Lung (tissue), 12 donors: Measurements from ENCODE around the gene PRXL2A. TPM values are rescaled to one million over a fixed set of nuclear protein-coding genes. Genes with fewer than 3 reads are reported as not detected.
"Not testable (repeated sequence)": the region's sequence is repeated elsewhere in the genome, so short reads cannot be mapped to it uniquely, and the experiment has no call there.

Experiments
- ATAC-seq: fragments of 200-7000 bp; cut with Tn5 transposase; one replicate; pipeline ENCODE4 v1.9.1; 2020; ENCODE audit warnings: moderate number of reproducible peaks; ENCODE audit not compliant: insufficient read depth, low FRiP score
- DNase-seq, 3 donors: peaks; one replicate each; pipeline ENCODE4 v3.0.0-alpha.2; 2013 to 2017
- H3K27ac ChIP-seq, 2 donors: one replicate each; pipeline ENCODE4 v1.5.1; 2013; ENCODE audit warnings: mild to moderate bottlenecking in 2 of 2, moderate library complexity in 2 of 2, control low read depth in 1 of 2, inconsistent platforms in 1 of 2, low read depth in 1 of 2, low read length in 1 of 2
- H3K27me3 ChIP-seq, 3 donors: one replicate each; pipeline ENCODE4 v1.5.1; 2013; ENCODE audit warnings: low read length in 2 of 3; ENCODE audit not compliant: control insufficient read depth in 3 of 3, insufficient read depth in 3 of 3
- H3K36me3 ChIP-seq, 4 donors: one replicate each; pipeline ENCODE4 v1.5.1; 2013; ENCODE audit warnings: low read length in 4 of 4, mild to moderate bottlenecking in 1 of 4, moderate library complexity in 1 of 4; ENCODE audit not compliant: control insufficient read depth in 4 of 4, insufficient read depth in 4 of 4
- H3K4me1 ChIP-seq, 5 donors: one replicate each; pipeline ENCODE4 v1.5.1; 2013; ENCODE audit warnings: low read length in 5 of 5, mild to moderate bottlenecking in 2 of 5, moderate library complexity in 1 of 5; ENCODE audit not compliant: control insufficient read depth in 5 of 5, insufficient read depth in 5 of 5
- H3K4me3 ChIP-seq: one replicate; pipeline ENCODE4 v1.5.1; 2013; ENCODE audit warnings: mild to moderate bottlenecking, control low read depth, moderate library complexity
- H3K9ac ChIP-seq, 2 donors: one replicate each; pipeline ENCODE4 v1.5.1; 2013; ENCODE audit warnings: low read length in 2 of 2, control low read depth in 1 of 2; ENCODE audit not compliant: insufficient read depth in 1 of 2
- H3K9me3 ChIP-seq, 4 donors: one replicate each; pipeline ENCODE4 v1.5.1; 2013; ENCODE audit warnings: low read length in 3 of 4, mild to moderate bottlenecking in 1 of 4, moderate library complexity in 1 of 4; ENCODE audit not compliant: control insufficient read depth in 4 of 4, insufficient read depth in 3 of 4
- CTCF ChIP-seq: IDR thresholded peaks from 2 replicates; pipeline ENCODE4 v1.5.1; 2012; ENCODE audit warnings: mild to moderate bottlenecking; ENCODE audit errors: control extremely low read depth, extremely low read depth
- WGBS, 2 donors: extraction: QIAGEN DNeasy Blood & Tissue Kit; methylation state at CpG; one replicate each; pipeline ENCODE4 v1.1.7; 2013; 5-methylcytosine and 5-hydroxymethylcytosine counted together
- polyA plus RNA-seq, 2 donors: library from polyadenylated mRNA; stranded (reverse); fragments of 200-250 nt; gene quantifications; one replicate each; pipeline ENCODE4 v1.2.1, GENCODE V29; 2013
- total RNA-seq, 2 donors: library from RNA; depleted of rRNA in 1 of 2; stranded (reverse); fragments of >200 nt in 1 of 2; gene quantifications; one replicate each; pipeline ENCODE4 v1.2.1, GENCODE V29; 2014 to 2021
- donor health status: control.
- donor health status: control.
- donor health status: Bipolar disorder and iron deficiency.
- donor health status: healthy.
- donor health status: DM: yes; HTN: yes; CAD: no.

PRXL2A gene
- total and polyA plus RNA-seq, 4 donors: 18.2 to 59.5 (median 37.0) TPM

DNA sequence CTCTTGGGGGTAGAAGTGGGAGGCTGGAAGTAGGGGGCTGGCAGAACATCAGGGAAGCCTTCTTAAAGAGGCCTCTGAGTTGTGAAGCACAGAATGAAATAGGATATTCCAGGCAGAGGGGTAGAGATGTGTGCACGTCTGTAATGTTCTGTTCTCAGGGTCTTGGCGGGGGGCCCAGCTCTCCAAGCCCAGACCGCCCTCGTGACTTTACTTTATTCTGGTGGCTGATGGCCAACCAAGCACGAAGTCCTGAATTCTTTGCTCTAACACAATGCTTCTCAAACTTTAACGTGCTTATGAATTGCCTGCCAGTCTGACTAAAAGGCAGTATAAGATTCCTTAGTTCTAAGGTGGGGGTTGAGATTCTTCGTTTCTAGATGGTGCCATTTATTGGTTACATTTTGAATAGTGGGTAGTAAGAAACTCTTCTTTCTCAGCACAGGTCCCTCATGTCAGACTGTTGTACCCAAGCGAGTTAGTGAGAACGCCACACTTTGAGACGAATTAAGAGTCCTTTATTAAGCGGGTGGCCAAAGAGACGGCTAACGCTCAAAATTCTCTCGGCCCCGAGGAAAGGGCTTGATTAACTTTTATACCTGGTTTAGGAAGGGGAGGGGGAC lies 8.2 kb downstream of the PRXL2A start:
- peak overlapping the region in 1 of 2 donors; percentile 38 for H3K27ac ChIP-seq
- ATAC-seq (no peak), DNase-seq (peak; percentile 92 to 97 (median 96))
- 66 to 78% methylated on average over 15 of the region's 15 CpGs for WGBS, 2 donors
- H3K36me3 ChIP-seq: peaks cover 0 to 7% (median 2%) of the 10 kb centered on the region in 4 donors
- no peaks in the 10 kb centered on the region for H3K27me3 ChIP-seq
- H3K9me3 ChIP-seq: no peaks in the 10 kb centered on the region
- peaks cover 10 to 65% (median 38%) of the 10 kb centered on the region in 5 donors for H3K4me1 ChIP-seq
- no peak overlapping the region for H3K4me3 ChIP-seq
- TF ChIP-seq CTCF: no peak
- H3K9ac ChIP-seq: no peak overlapping the region

GRCh38 chr10:80417256-80417655 lies 8.9 kb downstream of the PRXL2A start:
- not testable (repeated sequence) for H3K27ac ChIP-seq, H3K9me3 ChIP-seq, ATAC-seq, H3K4me3 ChIP-seq, H3K9ac ChIP-seq, H3K27me3 ChIP-seq
- Histone ChIP-seq H3K4me1 (peaks cover 10 to 58% (median 35%) of the 10 kb centered on the region in 5 donors), H3K36me3 (peaks cover 0 to 13% (median 4%) of the 10 kb centered on the region in 4 donors)
- WGBS, 2 donors: 83 to 92% methylated on average over 6 of the region's 6 CpGs
- DNase-seq: peak in 1 of 3 donors; percentile 34

DNA sequence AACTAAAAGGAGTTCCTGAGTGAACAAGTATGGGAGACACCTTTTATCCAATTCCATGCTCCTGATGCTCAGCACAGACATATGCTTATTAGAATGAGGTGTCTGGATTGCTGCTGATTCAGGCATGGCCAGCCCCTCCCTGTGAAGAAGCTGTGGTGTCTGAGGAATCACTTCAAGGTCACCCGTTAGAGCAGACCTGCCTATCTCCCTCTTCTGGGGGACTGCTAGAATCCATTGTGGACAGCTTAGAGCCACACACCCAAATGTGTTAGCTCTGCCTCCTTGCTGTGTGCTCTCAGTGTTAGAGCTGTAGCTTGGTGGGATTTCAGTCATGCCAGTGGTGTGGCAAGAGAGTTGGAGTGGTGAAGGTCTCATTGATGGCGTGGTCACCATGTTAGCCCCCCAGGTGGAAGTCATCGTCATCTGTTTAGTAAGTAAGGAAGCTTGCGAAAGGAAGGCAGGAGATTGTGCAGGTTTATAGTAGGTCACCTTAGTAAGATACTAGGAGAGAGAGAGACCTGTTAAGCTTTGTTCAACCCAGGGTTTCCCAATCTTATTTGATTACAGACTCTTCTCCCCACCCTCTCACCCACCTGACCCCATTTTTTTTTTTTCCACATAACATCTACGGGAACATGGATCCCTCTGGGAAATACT lies 12.8 kb downstream of the PRXL2A start:
- Histone ChIP-seq H3K36me3 (peaks cover 2 to 39% (median 21%) of the 10 kb centered on the region in 4 donors), H3K9ac (no peak overlapping the region), H3K4me3 (no peak overlapping the region), H3K9me3 (no peaks in the 10 kb centered on the region), H3K27ac (no peak overlapping the region), H3K27me3 (no peaks in the 10 kb centered on the region), H3K4me1 (peaks cover 0 to 19% (median 7%) of the 10 kb centered on the region in 5 donors)
- no peak for DNase-seq
- ATAC-seq: no peak
- TF ChIP-seq CTCF: no peak
- WGBS, 2 donors: 73 to 82% methylated on average over 5 of the region's 5 CpGs

- no peak for ATAC-seq
These were observed 13.6 kb downstream of the PRXL2A start for GRCh38 chr10:80421707-80422536.

More at GRCh38 chr10:80421707-80422536, 13.6 kb downstream of the PRXL2A start:
- Histone ChIP-seq H3K9me3 (no peaks in the 10 kb centered on the region), H3K27me3 (no peaks in the 10 kb centered on the region), H3K4me3 (no peak overlapping the region), H3K4me1 (peaks cover 0 to 12% (median 0%) of the 10 kb centered on the region in 5 donors), H3K27ac (no peak overlapping the region), H3K36me3 (peaks cover 3 to 44% (median 24%) of the 10 kb centered on the region in 4 donors), H3K9ac (no peak overlapping the region)
- WGBS, 2 donors: 85 to 86% methylated on average over 8 of the region's 8 CpGs
- no peak for TF ChIP-seq CTCF
- DNase-seq: no peak
